ENCODE measurements around the gene OR4C12. TPM values are rescaled to one million over a fixed set of nuclear protein-coding genes. Genes with fewer than 3 reads are reported as not detected.
"Not testable (repeated sequence)": the region's sequence is repeated elsewhere in the genome, so short reads cannot be mapped to it uniquely, and the experiment has no call there.

OR4C12 gene
- not detected for total RNA-seq

DNA sequence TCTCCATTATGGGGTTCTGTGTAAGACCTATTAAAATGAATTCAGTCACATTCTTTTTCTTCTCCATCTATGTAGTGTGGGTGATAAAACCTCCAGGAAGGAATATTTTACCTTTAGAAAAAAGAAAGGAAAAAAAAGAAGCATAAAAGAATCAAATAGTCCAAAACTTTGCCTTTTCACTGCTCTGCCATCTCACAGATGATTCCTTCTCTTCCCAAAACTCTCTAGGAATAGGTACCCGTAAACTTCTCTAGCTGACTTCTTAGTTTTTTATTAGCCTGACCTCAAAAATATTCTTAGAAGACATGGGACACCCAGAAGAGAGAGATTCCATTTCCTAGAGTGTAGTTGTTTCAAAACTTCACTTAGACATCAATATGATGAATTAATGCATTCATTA lies at the start of gene OR4C12:
TSS of gene OR4C12 (minus strand) at position 101 of the 400 bp plus-strand sequence. CDS start at position 67, 34 bp downstream.
- DNase-seq (ENCODE audit: low spot score) = not testable (repeated sequence)

DNA sequence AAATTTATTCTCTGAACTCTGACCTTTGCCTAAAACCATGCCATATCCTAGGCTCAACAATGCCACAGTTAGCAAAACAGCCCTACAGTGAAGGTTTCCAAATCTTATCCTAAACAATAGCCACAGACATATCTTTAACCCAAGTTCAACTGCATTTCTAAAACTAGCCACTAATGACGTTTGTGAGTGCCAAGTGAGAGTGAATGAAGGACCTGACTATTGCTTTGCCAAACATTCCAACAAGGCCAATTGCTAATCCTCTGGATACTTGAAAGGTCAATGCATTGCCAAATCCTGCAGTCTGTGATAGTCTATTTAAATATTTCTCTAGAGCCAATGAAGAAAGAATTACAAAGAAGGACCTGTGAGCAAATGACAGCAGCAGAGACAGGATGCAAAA lies 47.9 kb upstream of the OR4C12 start:
- no peak for DNase-seq (ENCODE audit: low spot score)

DNA sequence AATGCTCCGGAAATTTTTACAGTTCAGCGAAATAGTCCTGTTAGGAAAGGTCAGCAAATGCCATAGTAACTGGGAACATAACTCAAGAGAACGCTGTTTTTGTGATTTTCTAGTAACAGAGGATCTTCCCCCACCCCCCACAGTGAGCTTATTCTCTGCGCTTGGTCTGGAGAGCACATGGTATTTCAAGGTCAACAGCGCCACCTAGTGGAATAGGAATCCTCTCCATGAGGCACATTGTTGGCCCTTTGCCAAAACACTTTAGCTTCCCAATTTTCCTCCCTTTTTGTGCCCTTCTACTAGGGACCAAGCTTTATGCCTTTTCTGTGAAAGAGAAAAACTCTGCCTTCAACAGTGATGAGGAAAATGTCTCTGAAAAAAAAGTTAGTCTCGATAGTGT lies 13.2 kb upstream of the OR4C12 start:
- no peak for DNase-seq (ENCODE audit: low spot score)

DNA sequence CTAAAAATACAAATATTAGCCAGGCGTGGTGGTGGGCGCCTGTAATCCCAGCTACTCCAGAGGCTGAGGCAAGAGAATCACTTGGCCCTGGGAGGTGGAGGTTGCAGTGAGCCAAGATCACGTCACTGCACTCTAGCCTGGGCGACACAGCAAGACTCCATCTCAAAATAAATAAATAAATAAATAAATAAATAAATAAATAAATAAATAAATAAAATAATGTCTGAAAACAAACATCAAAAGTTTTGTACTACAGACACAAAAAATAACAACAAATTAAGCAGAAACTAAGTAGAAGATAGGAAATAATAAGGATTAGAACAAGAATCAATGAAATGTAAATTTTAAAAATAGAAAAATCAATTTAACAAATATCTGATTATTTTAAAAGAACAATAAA lies 8.9 kb downstream of the OR4C12 start:
- not testable (repeated sequence) for DNase-seq (ENCODE audit: low spot score)

DNA sequence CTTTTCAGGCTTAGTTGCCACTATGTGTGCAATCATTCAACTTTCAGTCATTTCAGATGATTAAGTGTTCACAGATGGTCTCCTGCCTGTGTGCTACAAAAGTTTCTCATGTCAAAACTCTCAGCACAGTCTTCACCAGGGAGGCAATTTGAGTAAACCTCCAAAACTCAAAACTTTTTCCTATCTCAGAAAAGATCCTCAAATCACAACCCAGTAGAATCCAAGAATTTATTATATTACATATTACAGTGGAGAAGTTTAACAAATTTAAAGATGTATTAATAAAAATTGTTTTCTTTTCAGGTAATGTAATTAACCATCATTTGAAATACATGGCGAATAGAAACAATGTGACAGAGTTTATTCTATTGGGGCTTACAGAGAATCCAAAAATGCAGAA lies 30.2 kb downstream of the OR4C12 start, which contains the start of gene OR4C13:
TSS of gene OR4C13 (plus strand) at position 301 of the 400 bp plus-strand sequence. CDS start at position 333, 32 bp downstream.
- no peak for DNase-seq (ENCODE audit: low spot score)

DNA sequence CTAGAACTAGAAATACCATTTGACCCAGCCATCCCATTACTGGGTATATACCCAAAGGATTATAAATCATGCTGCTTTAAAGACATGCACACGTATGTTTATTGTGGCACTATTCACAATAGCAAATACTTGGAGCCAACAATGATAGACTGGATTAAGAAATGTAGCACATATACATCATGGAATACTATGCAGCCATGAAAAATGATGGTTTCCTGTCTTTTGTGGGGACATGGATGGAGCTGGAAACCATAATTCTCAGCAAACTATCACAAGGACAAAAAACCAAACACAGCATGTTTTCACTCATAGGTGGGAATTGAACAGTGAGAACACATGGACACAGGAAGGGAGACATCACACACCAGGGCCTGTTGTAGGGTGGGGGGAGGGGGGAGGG lies 33.6 kb downstream of the OR4C12 start:
- not testable (repeated sequence) for DNase-seq (ENCODE audit: low spot score)

Other genes with a start within 250 kb of the OR4C12 start
- not detected for gene OR4C13, start 30.1 kb downstream of the OR4C12 start, total RNA-seq
- not detected for gene OR4C45, start 50.3 kb upstream of the OR4C12 start, total RNA-seq

All from ureter (tissue), 1 donor.